Tibial nerve (tissue), 4 donors: ENCODE measurements around the gene TRIOBP.

Experiments
- CTCF ChIP-seq, 5 experiments: fragments of 200-600 bp in 3 of 5; fragments of 450-650 bp in 2 of 5; sonication (generic) in 3 of 5; IDR thresholded peaks; one replicate each; pipeline ENCODE4 v1.5.1; 2016 to 2019; ENCODE audit warnings: antibody characterized with exemption in 5 of 5, mild to moderate bottlenecking in 3 of 5, moderate library complexity in 2 of 5
- EP300 ChIP-seq, 2 donors: sonication (generic); formaldehyde crosslinking; IDR thresholded peaks; one replicate each; pipeline ENCODE4 v1.6.1; 2017; ENCODE audit warnings: antibody characterized with exemption in 2 of 2, mild to moderate bottlenecking in 1 of 2
- POLR2A ChIP-seq, 2 donors: fragments of 450-650 bp; IDR thresholded peaks; one replicate each; pipeline ENCODE4 v1.6.1; 2017; ENCODE audit warnings: antibody characterized with exemption in 2 of 2, mild to moderate bottlenecking in 2 of 2, moderate library complexity in 2 of 2

- TF ChIP-seq CTCF (IDR thresholded peaks at IDR 0.05) (no peak), EP300 (IDR thresholded peaks at IDR 0.05) (no peak), POLR2A (IDR thresholded peaks at IDR 0.05) (no peak)
Observed at GRCh38 chr22:37815593-37815992, 118.7 kb downstream of the TRIOBP start.
